Right atrium auricular region (tissue), 2 donors: ENCODE measurements around the gene IFTAP. TPM values are rescaled to one million over a fixed set of nuclear protein-coding genes. Genes with fewer than 3 reads are reported as not detected.

Source experiments
- DNase-seq: peaks from one replicate; pipeline ENCODE4 v3.0.0-alpha.2; 2019; ENCODE audit warnings: low spot score
- H3K27ac ChIP-seq, 2 donors: fragments of 200-600 bp; sonication (generic); 1 replicate in 1 of 2; 2 replicates in 1 of 2; pipeline ENCODE4 v1.5.1; 2016 to 2019
- H3K27me3 ChIP-seq, 2 donors: fragments of 200-600 bp; sonication (generic); one replicate each; pipeline versions ENCODE4 v1.5.1 to v1.6.0; 2017 to 2019
- H3K36me3 ChIP-seq: fragments of 200-600 bp; sonication (generic); one replicate; pipeline ENCODE4 v1.5.1; 2016
- H3K4me1 ChIP-seq, 2 donors: fragments of 200-600 bp; sonication (generic); one replicate each; pipeline versions ENCODE4 v1.5.1 to v1.6.0; 2017 to 2019
- H3K4me3 ChIP-seq, 2 donors: fragments of 200-600 bp; sonication (generic); 1 replicate in 1 of 2; 2 replicates in 1 of 2; pipeline ENCODE4 v1.5.1; 2017 to 2019; ENCODE audit warnings: mild to moderate bottlenecking in 1 of 2, moderate library complexity in 1 of 2
- H3K9me3 ChIP-seq, 2 donors: fragments of 200-600 bp; sonication (generic); one replicate each; pipeline ENCODE4 v1.5.1; 2019
- total RNA-seq, 2 donors: library from RNA; depleted of rRNA; stranded (reverse); fragments of >200 nt; gene quantifications; one replicate each; pipeline ENCODE4 v1.1.0, GENCODE V29; 2016
- TF ChIP-seq, protein P1 (sequence below), 2 donors: fragments of 200-600 bp; sonication (generic); IDR thresholded peaks; one replicate each; pipeline ENCODE4 v1.5.1; 2019; ENCODE audit warnings: antibody characterized with exemption in 2 of 2

The IFTAP gene
- total RNA-seq, 2 donors from 2014 or later: 37.7 to 47.9 TPM

DNA sequence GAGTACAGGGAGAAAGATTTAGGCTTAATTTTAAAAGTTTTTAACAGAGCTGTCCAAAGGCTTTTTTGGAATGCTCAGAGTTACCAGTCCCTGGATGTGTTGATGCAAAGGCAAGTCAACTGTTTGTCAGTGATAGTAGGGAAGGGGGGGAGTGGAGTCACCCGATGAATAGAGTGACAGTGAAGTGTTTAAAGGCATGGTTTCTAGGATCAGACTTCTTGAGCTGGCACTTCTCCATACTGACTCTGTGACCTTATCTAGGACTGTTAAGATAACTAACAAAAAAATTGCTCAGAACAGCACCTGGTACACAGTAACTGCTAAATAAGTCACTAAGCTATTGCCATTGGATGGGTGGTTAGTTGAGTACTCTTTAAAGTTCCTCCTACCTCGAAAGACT lies 15.1 kb downstream of the IFTAP start:
- H3K27me3 ChIP-seq: no peaks in the 10 kb centered on the region
- H3K4me3 ChIP-seq: no peak overlapping the region
- no peaks in the 10 kb centered on the region for H3K9me3 ChIP-seq
- DNase-seq: no peak
- TF ChIP-seq, protein P1, sequence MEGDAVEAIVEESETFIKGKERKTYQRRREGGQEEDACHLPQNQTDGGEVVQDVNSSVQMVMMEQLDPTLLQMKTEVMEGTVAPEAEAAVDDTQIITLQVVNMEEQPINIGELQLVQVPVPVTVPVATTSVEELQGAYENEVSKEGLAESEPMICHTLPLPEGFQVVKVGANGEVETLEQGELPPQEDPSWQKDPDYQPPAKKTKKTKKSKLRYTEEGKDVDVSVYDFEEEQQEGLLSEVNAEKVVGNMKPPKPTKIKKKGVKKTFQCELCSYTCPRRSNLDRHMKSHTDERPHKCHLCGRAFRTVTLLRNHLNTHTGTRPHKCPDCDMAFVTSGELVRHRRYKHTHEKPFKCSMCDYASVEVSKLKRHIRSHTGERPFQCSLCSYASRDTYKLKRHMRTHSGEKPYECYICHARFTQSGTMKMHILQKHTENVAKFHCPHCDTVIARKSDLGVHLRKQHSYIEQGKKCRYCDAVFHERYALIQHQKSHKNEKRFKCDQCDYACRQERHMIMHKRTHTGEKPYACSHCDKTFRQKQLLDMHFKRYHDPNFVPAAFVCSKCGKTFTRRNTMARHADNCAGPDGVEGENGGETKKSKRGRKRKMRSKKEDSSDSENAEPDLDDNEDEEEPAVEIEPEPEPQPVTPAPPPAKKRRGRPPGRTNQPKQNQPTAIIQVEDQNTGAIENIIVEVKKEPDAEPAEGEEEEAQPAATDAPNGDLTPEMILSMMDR (IDR thresholded peaks at IDR 0.05): no peak
- no peak overlapping the region for H3K27ac ChIP-seq
- H3K4me1 ChIP-seq: no peaks in the 10 kb centered on the region
- no peaks in the 10 kb centered on the region for H3K36me3 ChIP-seq

DNA sequence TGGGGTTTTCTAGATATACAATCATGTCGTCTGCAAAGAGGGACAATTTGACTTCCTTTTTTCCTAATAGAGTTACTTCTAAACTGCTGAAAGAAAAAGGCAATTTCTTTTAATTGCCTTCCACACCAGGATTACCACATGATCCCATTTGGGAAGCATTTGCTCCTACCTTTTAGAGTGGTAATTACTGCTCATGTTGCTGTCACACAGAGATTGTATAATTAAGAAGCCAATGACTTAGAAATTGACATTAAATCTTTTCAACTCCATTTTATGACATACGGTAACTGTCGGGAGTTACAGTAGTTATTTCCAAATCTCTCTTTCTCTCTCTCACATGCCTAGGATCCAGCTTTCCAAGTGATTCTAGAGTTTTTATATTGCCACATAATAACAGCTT lies 21.5 kb downstream of the IFTAP start:
- DNase-seq: no peak
- Histone ChIP-seq H3K4me1 (peaks cover 0 to 19% of the 10 kb centered on the region in 2 donors), H3K36me3 (no peaks in the 10 kb centered on the region), H3K27me3 (no peaks in the 10 kb centered on the region), H3K4me3 (no peak overlapping the region), H3K9me3 (no peaks in the 10 kb centered on the region), H3K27ac (no peak overlapping the region)
- TF ChIP-seq, protein P1 (IDR thresholded peaks at IDR 0.05): no peak

DNA sequence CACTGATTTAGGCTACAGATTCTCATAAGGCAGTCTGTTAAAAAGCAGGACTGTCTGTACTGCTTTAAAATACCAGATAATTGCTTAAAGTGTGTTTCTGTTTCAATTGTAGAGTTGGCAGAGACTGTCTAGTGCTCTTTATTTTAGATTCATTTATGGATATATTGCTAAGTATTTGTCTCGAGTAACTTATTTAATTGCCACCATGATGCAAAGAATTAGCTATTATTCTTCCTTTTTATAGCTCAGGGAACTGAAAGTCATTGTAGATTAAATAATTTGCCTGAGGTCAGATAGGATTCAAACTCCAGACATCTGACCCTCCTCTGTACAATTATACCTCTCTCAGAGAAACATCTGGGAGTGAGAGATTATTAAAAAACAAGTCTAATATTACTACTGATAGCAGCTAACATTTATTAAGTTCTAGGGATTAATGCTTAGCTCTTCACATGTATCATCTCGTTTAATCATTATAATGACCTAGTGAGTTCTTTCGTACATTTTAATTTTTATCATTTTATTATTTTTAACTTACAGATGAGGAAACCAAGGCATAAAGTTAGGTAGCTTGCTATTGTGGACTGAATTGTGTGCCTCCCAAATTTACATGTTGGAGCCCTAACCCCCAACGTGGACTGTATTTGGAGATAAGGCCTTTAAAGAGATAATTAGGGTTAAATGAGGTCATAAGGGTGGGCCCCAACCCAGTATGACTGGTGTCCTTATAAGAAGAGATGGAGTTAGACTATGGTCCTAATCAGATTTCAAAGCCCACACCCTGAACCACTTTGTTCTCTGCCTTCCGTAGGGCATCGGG lies 23.5 kb downstream of the IFTAP start:
- H3K4me1 ChIP-seq: peaks cover 0 to 19% of the 10 kb centered on the region in 2 donors
- no peaks in the 10 kb centered on the region for H3K27me3 ChIP-seq
- H3K36me3 ChIP-seq: no peaks in the 10 kb centered on the region
- H3K9me3 ChIP-seq: no peaks in the 10 kb centered on the region
- H3K4me3 ChIP-seq: no peak overlapping the region
- TF ChIP-seq, protein P1 (IDR thresholded peaks at IDR 0.05): no peak
- H3K27ac ChIP-seq: no peak overlapping the region
- no peak for DNase-seq

DNA sequence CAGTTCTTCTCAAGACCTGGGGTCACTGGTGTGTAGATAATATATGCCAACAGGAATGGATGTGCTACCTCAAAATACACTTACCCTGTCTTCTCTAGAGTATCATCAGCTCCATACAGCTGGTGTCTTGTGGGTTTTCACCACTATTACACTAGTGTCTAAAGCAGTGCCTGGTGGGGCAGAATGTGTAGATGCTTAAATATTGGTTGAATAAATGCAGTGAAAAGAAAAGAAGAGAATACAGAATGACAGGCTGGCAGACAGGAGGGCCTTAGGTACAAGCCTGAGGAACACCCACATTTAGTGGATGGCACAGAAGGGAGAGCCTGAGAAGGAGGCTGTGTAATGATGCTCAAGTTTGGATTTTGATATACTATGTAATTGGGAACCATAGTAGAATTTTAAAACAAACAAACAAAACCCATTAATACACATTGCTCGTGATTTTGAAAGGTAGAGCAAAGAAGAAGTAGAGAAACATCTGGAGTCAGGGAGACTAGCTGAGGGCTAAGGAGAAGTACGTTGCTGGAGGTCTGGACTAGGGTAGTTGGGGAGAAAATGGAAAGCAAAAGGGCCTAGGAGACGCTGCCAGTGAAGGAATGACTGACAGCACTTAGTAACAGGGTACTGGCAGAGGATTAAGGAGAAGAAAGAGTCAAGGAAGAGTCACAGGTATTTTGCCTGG lies 24.2 kb downstream of the IFTAP start:
- no peak for DNase-seq
- no peak overlapping the region for H3K4me3 ChIP-seq
- no peaks in the 10 kb centered on the region for H3K36me3 ChIP-seq
- H3K4me1 ChIP-seq: peaks cover 0 to 19% of the 10 kb centered on the region in 2 donors
- no peaks in the 10 kb centered on the region for H3K27me3 ChIP-seq
- no peak overlapping the region for H3K27ac ChIP-seq
- no peaks in the 10 kb centered on the region for H3K9me3 ChIP-seq
- TF ChIP-seq, protein P1 (IDR thresholded peaks at IDR 0.05): no peak

DNA sequence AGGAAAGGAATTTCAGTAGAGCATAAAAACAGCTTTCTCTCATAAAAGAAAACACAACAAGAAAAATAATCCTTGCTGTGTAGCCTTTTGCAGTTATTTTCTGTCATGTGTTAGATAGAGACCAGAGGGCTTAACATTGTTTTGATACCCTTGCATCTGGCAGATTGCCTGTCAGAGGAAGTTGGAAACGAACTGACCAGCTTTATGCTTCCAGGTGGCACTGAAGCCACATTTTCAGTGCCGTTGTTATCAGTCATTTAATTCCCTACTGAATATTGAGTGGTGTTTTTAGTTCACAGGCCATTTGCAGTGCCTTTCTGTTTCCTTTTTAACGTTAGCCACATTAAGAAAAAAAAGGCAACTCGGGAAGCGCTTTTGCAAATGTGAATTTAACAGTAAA lies 25.2 kb downstream of the IFTAP start:
- peak overlapping the region in 1 of 2 donors; percentile 18 for H3K27ac ChIP-seq

More for the DNA sequence above, 25.2 kb downstream of the IFTAP start:
- peak overlapping the region in 1 of 2 donors; percentile 21 for H3K4me3 ChIP-seq
- TF ChIP-seq, protein P1 (IDR thresholded peaks at IDR 0.05): no peak
- no peaks in the 10 kb centered on the region for H3K36me3 ChIP-seq
- H3K27me3 ChIP-seq: no peaks in the 10 kb centered on the region
- no peak for DNase-seq
- no peaks in the 10 kb centered on the region for H3K9me3 ChIP-seq
- H3K4me1 ChIP-seq: peaks cover 0 to 19% of the 10 kb centered on the region in 2 donors
